Measurements from ENCODE around the gene CNTNAP1. TPM values are rescaled to one million over a fixed set of nuclear protein-coding genes. Genes with fewer than 3 reads are reported as not detected.
"Not testable (repeated sequence)": the region's sequence is repeated elsewhere in the genome, so short reads cannot be mapped to it uniquely, and the experiment has no call there.

CNTNAP1 gene
- total RNA-seq, 1 donor, result 0.84 TPM

DNA sequence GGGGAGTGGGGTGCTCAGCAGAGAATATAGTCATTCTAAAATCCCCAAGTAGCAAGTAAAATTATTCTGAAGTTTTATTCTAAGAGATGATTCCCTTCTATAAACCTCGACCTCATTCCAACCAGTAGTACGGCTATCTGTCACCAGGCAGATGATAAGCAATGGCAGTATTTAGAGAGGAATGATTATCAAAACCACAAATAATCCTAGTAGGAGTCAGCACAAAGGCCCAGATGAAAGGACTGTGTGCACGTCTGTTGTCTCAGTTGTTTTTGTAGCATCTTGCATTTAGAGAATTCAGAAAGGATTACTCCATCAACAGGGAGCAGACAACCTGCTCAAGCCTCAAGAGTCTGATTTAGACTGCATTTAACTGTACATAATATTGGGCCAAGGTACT, 41.3 kb downstream of the CNTNAP1 start:
- H3K9me3 ChIP-seq (ENCODE audit: low read depth, low read length), result no peaks in the 10 kb centered on the region
- no peaks in the 10 kb centered on the region for H3K27me3 ChIP-seq (ENCODE audit: insufficient read depth, low read length)
- H3K4me3 ChIP-seq (ENCODE audit: low read length), result no peak overlapping the region
- no peaks in the 10 kb centered on the region for H3K4me1 ChIP-seq (ENCODE audit: insufficient read depth, low read length)

- Histone ChIP-seq H3K9me3 (ENCODE audit: low read depth, low read length) (no peaks in the 10 kb centered on the region), H3K4me1 (ENCODE audit: insufficient read depth, low read length) (no peaks in the 10 kb centered on the region), H3K27me3 (ENCODE audit: insufficient read depth, low read length) (no peaks in the 10 kb centered on the region), H3K4me3 (ENCODE audit: low read length) (no peak overlapping the region)
Observed at GRCh38 chr17:42725143-42725542, 42.8 kb downstream of the CNTNAP1 start.

- Histone ChIP-seq H3K27me3 (ENCODE audit: insufficient read depth, low read length) (no peaks in the 10 kb centered on the region), H3K9me3 (ENCODE audit: low read depth, low read length) (no peaks in the 10 kb centered on the region), H3K4me3 (ENCODE audit: low read length) (no peak overlapping the region), H3K4me1 (ENCODE audit: insufficient read depth, low read length) (peaks cover 28% of the 10 kb centered on the region)
Observed at GRCh38 chr17:42740699-42741098, 58.4 kb downstream of the CNTNAP1 start.

- not testable (repeated sequence) for H3K9me3 ChIP-seq (ENCODE audit: low read depth, low read length); H3K27me3 ChIP-seq (ENCODE audit: insufficient read depth, low read length); H3K4me3 ChIP-seq (ENCODE audit: low read length)
- peaks cover 25% of the 10 kb centered on the region for H3K4me1 ChIP-seq (ENCODE audit: insufficient read depth, low read length)
Observed at GRCh38 chr17:42742916-42743315, 60.6 kb downstream of the CNTNAP1 start.

- no peaks in the 10 kb centered on the region for H3K9me3 ChIP-seq (ENCODE audit: low read depth, low read length)
- H3K4me1 ChIP-seq (ENCODE audit: insufficient read depth, low read length), result peaks cover 25% of the 10 kb centered on the region
- no peaks in the 10 kb centered on the region for H3K27me3 ChIP-seq (ENCODE audit: insufficient read depth, low read length)
- H3K4me3 ChIP-seq (ENCODE audit: low read length), result peak overlapping the region; percentile 56
Observed at GRCh38 chr17:42743595-42744282, 61.4 kb downstream of the CNTNAP1 start.

DNA sequence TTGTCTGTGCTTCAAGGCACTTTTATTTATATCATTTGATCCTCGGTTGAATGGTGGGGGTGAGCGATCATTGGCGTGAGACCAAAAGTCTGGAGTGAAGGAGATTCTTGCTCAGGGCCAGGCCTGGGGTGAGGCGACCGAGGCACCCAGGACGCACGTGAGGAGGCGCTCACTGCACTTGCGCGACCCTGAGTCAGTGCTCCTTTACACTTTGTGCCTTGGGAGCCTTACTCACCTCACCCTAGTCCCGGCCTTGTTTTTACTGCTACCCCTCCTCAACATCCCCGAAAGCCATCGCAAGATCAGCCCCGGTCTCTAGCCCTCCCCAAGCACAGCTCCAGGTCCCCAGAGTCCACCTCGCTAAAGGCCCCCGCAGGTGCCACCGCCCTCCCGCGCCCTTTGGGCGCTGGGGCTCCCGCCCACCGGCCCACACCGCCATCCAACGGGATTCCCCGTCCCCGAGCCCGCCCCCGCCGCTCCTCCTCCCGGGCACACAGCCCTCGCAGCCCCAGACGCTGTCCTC, 62.0 kb downstream of the CNTNAP1 start:
- peak overlapping the region; percentile 56 for H3K4me3 ChIP-seq (ENCODE audit: low read length)

GRCh38 chr17:42744806-42745617, 62.7 kb downstream of the CNTNAP1 start, which contains the start of gene EZH1:
Gene EZH1 (minus strand): TSS chr17:42745040. CDS start chr17:42728941, 16,099 bp downstream.
- H3K9me3 ChIP-seq (ENCODE audit: low read depth, low read length), result no peaks in the 10 kb centered on the region
- no peaks in the 10 kb centered on the region for H3K27me3 ChIP-seq (ENCODE audit: insufficient read depth, low read length)
- H3K4me1 ChIP-seq (ENCODE audit: insufficient read depth, low read length), result peaks cover 25% of the 10 kb centered on the region
- H3K4me3 ChIP-seq (ENCODE audit: low read length), result peak within 1 kb of the TSS; percentile 56

More for the DNA sequence above, 62.0 kb downstream of the CNTNAP1 start:
- Histone ChIP-seq H3K27me3 (ENCODE audit: insufficient read depth, low read length) (no peaks in the 10 kb centered on the region), H3K4me1 (ENCODE audit: insufficient read depth, low read length) (peaks cover 25% of the 10 kb centered on the region), H3K9me3 (ENCODE audit: low read depth, low read length) (no peaks in the 10 kb centered on the region)

DNA sequence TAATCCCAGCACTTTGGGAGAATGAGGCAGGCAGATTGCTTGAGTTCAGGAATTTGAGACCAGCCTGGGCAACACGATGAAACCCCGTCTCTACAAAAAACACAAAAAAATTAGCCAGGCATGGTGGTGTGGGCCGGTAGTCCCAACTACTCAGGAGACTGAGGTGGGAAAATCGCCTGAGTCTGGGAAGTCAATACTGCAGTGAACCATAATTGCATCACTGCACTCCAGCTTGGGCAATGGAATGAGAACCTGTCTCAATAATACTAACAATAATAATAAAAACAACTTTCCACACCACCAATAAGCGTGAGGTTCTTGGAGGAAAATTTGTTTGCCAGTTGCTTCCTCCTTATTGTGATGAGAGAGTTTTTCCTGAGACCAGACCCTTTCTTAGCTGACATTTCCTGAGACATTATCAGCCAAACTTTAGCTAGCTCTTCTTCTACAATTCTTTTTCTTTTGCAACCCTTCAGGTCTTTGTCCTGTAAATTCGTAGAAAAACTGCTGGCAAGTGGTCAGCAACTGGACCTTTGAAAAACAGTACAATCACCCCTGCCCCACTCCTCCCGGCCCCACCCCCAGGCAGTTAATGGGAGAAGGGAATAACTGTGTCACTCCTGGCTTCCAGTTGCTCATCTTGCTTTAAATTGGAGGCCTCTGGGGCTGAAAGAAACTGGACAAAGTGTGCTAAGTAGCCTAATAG, 66.0 kb downstream of the CNTNAP1 start:
- Histone ChIP-seq H3K9me3 (ENCODE audit: low read depth, low read length) (no peaks in the 10 kb centered on the region), H3K27me3 (ENCODE audit: insufficient read depth, low read length) (no peaks in the 10 kb centered on the region), H3K4me3 (ENCODE audit: low read length) (no peak overlapping the region), H3K4me1 (ENCODE audit: insufficient read depth, low read length) (peaks cover 29% of the 10 kb centered on the region)

DNA sequence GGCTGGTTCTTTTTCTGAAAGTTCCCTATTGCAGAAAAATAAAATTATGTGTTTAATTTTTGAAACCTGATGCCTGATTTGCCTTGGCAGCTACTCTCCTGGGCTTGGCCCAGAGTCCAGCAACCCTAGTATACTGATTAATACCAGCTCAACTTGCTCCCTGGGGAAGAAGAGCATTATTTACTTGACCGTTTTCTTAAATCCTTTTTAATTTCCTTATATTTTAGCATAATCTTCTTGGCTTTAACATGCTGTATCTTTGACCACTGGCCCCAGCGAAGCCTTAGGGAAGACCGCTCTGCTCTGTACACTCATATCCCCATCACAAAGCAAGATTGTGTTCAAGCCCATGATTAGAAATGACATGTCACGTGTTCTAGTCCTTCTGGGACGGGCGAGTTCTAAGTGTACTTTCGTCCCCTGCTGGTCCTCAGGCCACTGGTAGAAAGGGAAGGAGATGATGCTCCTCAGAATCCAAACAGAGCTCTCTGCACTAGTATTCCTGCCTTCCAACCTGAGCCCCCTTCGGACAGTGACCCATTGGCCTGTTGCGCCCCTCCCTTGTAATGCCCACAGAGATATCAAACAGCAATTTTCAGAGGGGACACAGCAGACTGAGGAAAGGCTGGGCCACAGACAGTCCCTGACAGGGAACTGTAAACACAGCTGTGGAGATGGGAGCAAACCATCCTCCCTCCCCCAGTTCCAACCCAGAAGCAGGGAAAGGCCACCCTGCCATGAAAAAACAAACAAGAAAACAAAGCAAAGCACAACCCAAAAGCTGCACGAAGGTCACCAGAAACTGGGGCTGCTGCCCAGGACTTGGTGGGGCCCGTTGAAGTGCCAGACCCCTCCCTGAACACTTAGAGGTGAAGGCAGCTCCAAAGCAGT, 66.8 kb downstream of the CNTNAP1 start:
- Histone ChIP-seq H3K4me1 (ENCODE audit: insufficient read depth, low read length) (peaks cover 21% of the 10 kb centered on the region), H3K4me3 (ENCODE audit: low read length) (no peak overlapping the region), H3K27me3 (ENCODE audit: insufficient read depth, low read length) (no peaks in the 10 kb centered on the region), H3K9me3 (ENCODE audit: low read depth, low read length) (no peaks in the 10 kb centered on the region)

Other genes starting within 250 kb of the CNTNAP1 start
- gene ATP6V0A1, start 223.7 kb upstream of the CNTNAP1 start, total RNA-seq, result 38.4 TPM
- gene NAGLU, start 146.3 kb upstream of the CNTNAP1 start, total RNA-seq, result 7.9 TPM
- 0.31 TPM for gene HSD17B1, start 129.6 kb upstream of the CNTNAP1 start, total RNA-seq
- 10.2 TPM for gene COASY, start 120.4 kb upstream of the CNTNAP1 start, total RNA-seq
- gene MLX, start 115.4 kb upstream of the CNTNAP1 start, total RNA-seq, result 22.0 TPM
- 1.4 TPM for gene PSMC3IP, start 104.8 kb upstream of the CNTNAP1 start, total RNA-seq
- 34.7 TPM for gene RETREG3, start 73.2 kb upstream of the CNTNAP1 start, total RNA-seq
- 3.1 TPM for gene TUBG1, start 72.8 kb upstream of the CNTNAP1 start, total RNA-seq
- gene TUBG2, start 23.2 kb upstream of the CNTNAP1 start, total RNA-seq, result 2.2 TPM
- gene PLEKHH3, start 5.5 kb upstream of the CNTNAP1 start, total RNA-seq, result 0.52 TPM
- 0.52 TPM for gene CCR10, start 688 bp upstream of the CNTNAP1 start, total RNA-seq
- gene EZH1, start 62.5 kb downstream of the CNTNAP1 start, total RNA-seq, result 80.9 TPM
- not detected for gene RAMP2, start 78.7 kb downstream of the CNTNAP1 start, total RNA-seq
- gene VPS25, start 90.9 kb downstream of the CNTNAP1 start, total RNA-seq, result 27.0 TPM
- gene WNK4, start 98.1 kb downstream of the CNTNAP1 start, total RNA-seq, result 0.10 TPM
- 2.4 TPM for gene COA3, start 116.2 kb downstream of the CNTNAP1 start, total RNA-seq
- not detected for gene CNTD1, start 116.3 kb downstream of the CNTNAP1 start, total RNA-seq
- gene BECN1, start 141.8 kb downstream of the CNTNAP1 start, total RNA-seq, result 86.6 TPM
- 56.9 TPM for gene PSME3, start 150.9 kb downstream of the CNTNAP1 start, total RNA-seq
- gene AOC2, start 162.0 kb downstream of the CNTNAP1 start, total RNA-seq, result 1.5 TPM
- 0.21 TPM for gene AOC3, start 168.7 kb downstream of the CNTNAP1 start, total RNA-seq
- gene G6PC1, start 218.3 kb downstream of the CNTNAP1 start, total RNA-seq, result not detected

All from mononuclear cell (primary cell).